HepG2 (cell line): ENCODE results near the gene ALOXE3. TPM values are rescaled to one million over a fixed set of nuclear protein-coding genes. Genes with fewer than 3 reads are reported as not detected.

Experiments
- CCAR2 ChIP-seq: fragments of 200-400 bp; formaldehyde crosslinking; optimal IDR thresholded peaks from 2 replicates; pipeline ENCODE3; 2018; ENCODE audit warnings: low read depth, mild to moderate bottlenecking, low read length, moderate library complexity
- GTF3A ChIP-seq: sonication (generic); formaldehyde crosslinking; conservative IDR thresholded peaks from 2 replicates; pipeline ENCODE4 v1.4.0; 2020; ENCODE audit warnings: mild to moderate bottlenecking, missing genetic modification reagents
- HOMEZ ChIP-seq: IDR thresholded peaks from 2 replicates; pipeline ENCODE4 v1.6.1; 2016; ENCODE audit warnings: low read depth
- IKZF5 ChIP-seq: IDR thresholded peaks from 2 replicates; pipeline ENCODE4 v1.6.1; 2018; ENCODE audit warnings: missing genetic modification reagents, mild to moderate bottlenecking, missing compliant biosample characterization
- KDM2A ChIP-seq: sonication (generic); formaldehyde crosslinking; IDR thresholded peaks from 2 replicates; pipeline ENCODE4 v1.4.0; 2020; ENCODE audit warnings: low read depth, missing genetic modification reagents, borderline replicate concordance
- NR2C2 ChIP-seq: sonication (generic); formaldehyde crosslinking; IDR thresholded peaks from 2 replicates; pipeline ENCODE4 v1.4.0; 2020; ENCODE audit warnings: missing genetic modification reagents, mild to moderate bottlenecking, moderate library complexity, borderline replicate concordance
- POLR2AphosphoS2 ChIP-seq: IDR thresholded peaks from 2 replicates; pipeline ENCODE4 v1.6.1; 2011; ENCODE audit warnings: low read depth, low read length, improper control_type of control experiment
- RBFOX2 ChIP-seq: fragments of 200-400 bp; formaldehyde crosslinking; IDR thresholded peaks from 2 replicates; pipeline ENCODE4 v1.6.1; 2017; ENCODE audit warnings: low read depth, mild to moderate bottlenecking, low read length
- SMAD3 ChIP-seq: sonication (generic); formaldehyde crosslinking; IDR thresholded peaks from 2 replicates; pipeline ENCODE4 v1.4.0; 2020; ENCODE audit warnings: missing genetic modification reagents
- SRSF9 ChIP-seq: fragments of 200-400 bp; formaldehyde crosslinking; IDR thresholded peaks from 2 replicates; pipeline ENCODE4 v1.6.1; 2018; ENCODE audit warnings: borderline replicate concordance, mild to moderate bottlenecking, low read depth, low read length; ENCODE audit not compliant: insufficient read depth, poor library complexity, severe bottlenecking
- ZBTB3 ChIP-seq: sonication (generic); formaldehyde crosslinking; IDR thresholded peaks from 2 replicates; pipeline ENCODE4 v1.4.0; 2020; ENCODE audit warnings: low read depth, mild to moderate bottlenecking, moderate library complexity, missing genetic modification reagents, borderline replicate concordance
- ZNF432 ChIP-seq: sonication (generic); formaldehyde crosslinking; IDR thresholded peaks from 2 replicates; pipeline ENCODE4 v1.5.0; 2020; ENCODE audit warnings: missing genetic modification reagents, mild to moderate bottlenecking, borderline replicate concordance
- ZNF569 ChIP-seq: sonication (generic); formaldehyde crosslinking; IDR thresholded peaks from 2 replicates; pipeline ENCODE4 v1.5.0; 2020; ENCODE audit warnings: mild to moderate bottlenecking, missing genetic modification reagents, moderate library complexity, borderline replicate concordance
- ZNF678 ChIP-seq: sonication (generic); formaldehyde crosslinking; IDR thresholded peaks from 2 replicates; pipeline ENCODE4 v1.4.0; 2020; ENCODE audit warnings: mild to moderate bottlenecking, missing genetic modification reagents
- ZNF713 ChIP-seq: sonication (generic); formaldehyde crosslinking; IDR thresholded peaks from 2 replicates; pipeline ENCODE4 v1.4.0; 2020; ENCODE audit warnings: mild to moderate bottlenecking, missing genetic modification reagents
- ZNF749 ChIP-seq: sonication (generic); formaldehyde crosslinking; IDR thresholded peaks from 2 replicates; pipeline ENCODE4 v1.8.0; 2022; ENCODE audit warnings: mild to moderate bottlenecking, missing genetic modification reagents, moderate library complexity, borderline replicate concordance
- ZNF766 ChIP-seq: sonication (generic); formaldehyde crosslinking; IDR thresholded peaks from 2 replicates; pipeline ENCODE4 v1.5.0; 2020; ENCODE audit warnings: missing genetic modification reagents, borderline replicate concordance
- ZNF83 ChIP-seq: sonication (generic); formaldehyde crosslinking; IDR thresholded peaks from 2 replicates; pipeline ENCODE4 v1.4.0; 2020; ENCODE audit warnings: missing genetic modification reagents, mild to moderate bottlenecking, borderline replicate concordance
- polyA plus RNA-seq, 8 experiments: library from polyadenylated mRNA; depleted of rRNA in 3 of 8; stranded (reverse) in 7 of 8; unstranded in 1 of 8; fragments of >200 nt; fragmentation: Illumina TruSeq in 4 of 8; extraction: Trizol in 4 of 8; gene quantifications; 2 replicates each; pipeline versions ENCODE4 v1.2.1 to v1.2.3, GENCODE V29; 2011 to 2016; ENCODE audit warnings: low read depth in 4 of 8, missing spikeins in 1 of 8, mixed read lengths in 1 of 8; ENCODE audit not compliant: insufficient read depth in 1 of 8
- total RNA-seq, 5 experiments: library from RNA; depleted of rRNA; stranded (reverse); fragments of >200 nt; fragmentation: Illumina TruSeq; extraction: Trizol; gene quantifications; 2 replicates each; pipeline ENCODE4 v1.2.3, GENCODE V29; 2016; ENCODE audit warnings: low read depth in 1 of 5
- TF ChIP-seq, protein P1 (sequence below): sonication (generic); formaldehyde crosslinking; IDR thresholded peaks from 2 replicates; pipeline ENCODE4 v1.4.0; 2020; ENCODE audit warnings: missing genetic modification reagents, mild to moderate bottlenecking, borderline replicate concordance
- TF ChIP-seq, protein P2 (sequence below): fragments of 450-650 bp; IDR thresholded peaks from 2 replicates; pipeline ENCODE4 v1.6.1; 2016

Gene ALOXE3
- total and polyA plus RNA-seq, 2 of the 13 experiments (the other 11 are each of a cell fraction or from before 2014, with no cell fraction given): 0.07 TPM; not detected in 1

DNA sequence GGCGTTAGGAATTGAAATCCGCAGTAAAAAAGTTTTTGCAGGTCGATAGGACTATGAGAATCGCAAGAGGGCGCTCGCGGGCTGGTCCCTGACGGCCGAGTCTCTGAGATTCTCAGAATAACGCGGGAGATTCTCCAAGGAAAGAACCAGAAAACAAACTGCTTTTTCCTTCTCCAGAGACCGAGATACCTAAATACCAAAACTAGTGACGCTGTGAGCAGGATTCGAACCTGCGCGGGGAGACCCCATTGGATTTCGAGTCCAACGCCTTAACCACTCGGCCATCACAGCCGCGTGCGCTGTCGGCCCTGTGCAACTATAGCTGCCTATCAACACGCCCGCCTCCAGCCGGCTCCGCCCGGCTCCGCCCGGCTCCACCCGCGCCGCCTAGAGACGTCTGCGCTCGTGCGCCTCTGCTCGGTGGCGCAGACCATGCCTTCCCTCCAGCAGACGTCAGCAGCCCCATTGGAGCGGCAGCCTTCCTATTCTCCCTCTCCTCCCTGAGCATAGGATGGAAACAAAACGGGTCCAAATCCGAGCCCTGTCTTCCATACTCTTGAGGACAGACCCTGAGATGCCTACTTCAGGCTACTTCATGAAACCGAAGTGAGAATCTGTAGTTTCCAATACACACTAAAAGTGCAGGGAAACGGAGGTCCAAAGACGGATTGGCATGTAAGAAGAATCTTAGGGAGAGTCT lies 20.5 kb upstream of the ALOXE3 start (continued):
- TF ChIP-seq ZNF569 (CRISPR knock-in tag) (no peak), CCAR2 (no peak), GTF3A (CRISPR knock-in tag) (no peak), ZNF432 (CRISPR knock-in tag) (no peak), IKZF5 (CRISPR knock-in tag) (peak; percentile 88), ZNF713 (CRISPR knock-in tag) (peak; percentile 76; the same call in 1 of the 2 replicates), KDM2A (CRISPR knock-in tag) (peak; percentile 87), SMAD3 (CRISPR knock-in tag) (peak; percentile 89; the same call in 1 of the 2 replicates), ZBTB3 (CRISPR knock-in tag) (no peak), NR2C2 (CRISPR knock-in tag) (no peak; the same call in 1 of the 2 replicates), HOMEZ (CRISPR knock-in tag) (no peak), SRSF9 (no peak), ZNF749 (CRISPR knock-in tag) (peak; percentile 40; the same call in 1 of the 2 replicates), RBFOX2 (0 out of 2 replicates have a peak, but pooled peaks have one; percentile 44), POLR2AphosphoS2 (no peak), ZNF83 (CRISPR knock-in tag) (0 out of 2 replicates have a peak, but pooled peaks have one; percentile 26), ZNF766 (CRISPR knock-in tag) (no peak), ZNF678 (CRISPR knock-in tag) (no peak)
- TF ChIP-seq, protein P1, sequence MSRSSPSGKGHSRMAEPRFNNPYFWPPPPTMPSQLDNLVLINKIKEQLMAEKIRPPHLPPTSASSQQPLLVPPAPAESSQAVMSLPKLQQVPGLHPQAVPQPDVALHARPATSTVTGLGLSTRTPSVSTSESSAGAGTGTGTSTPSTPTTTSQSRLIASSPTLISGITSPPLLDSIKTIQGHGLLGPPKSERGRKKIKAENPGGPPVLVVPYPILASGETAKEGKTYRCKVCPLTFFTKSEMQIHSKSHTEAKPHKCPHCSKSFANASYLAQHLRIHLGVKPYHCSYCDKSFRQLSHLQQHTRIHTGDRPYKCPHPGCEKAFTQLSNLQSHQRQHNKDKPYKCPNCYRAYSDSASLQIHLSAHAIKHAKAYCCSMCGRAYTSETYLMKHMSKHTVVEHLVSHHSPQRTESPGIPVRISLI: peak; percentile 59; the same call in 1 of the 2 replicates
- TF ChIP-seq, protein P2, sequence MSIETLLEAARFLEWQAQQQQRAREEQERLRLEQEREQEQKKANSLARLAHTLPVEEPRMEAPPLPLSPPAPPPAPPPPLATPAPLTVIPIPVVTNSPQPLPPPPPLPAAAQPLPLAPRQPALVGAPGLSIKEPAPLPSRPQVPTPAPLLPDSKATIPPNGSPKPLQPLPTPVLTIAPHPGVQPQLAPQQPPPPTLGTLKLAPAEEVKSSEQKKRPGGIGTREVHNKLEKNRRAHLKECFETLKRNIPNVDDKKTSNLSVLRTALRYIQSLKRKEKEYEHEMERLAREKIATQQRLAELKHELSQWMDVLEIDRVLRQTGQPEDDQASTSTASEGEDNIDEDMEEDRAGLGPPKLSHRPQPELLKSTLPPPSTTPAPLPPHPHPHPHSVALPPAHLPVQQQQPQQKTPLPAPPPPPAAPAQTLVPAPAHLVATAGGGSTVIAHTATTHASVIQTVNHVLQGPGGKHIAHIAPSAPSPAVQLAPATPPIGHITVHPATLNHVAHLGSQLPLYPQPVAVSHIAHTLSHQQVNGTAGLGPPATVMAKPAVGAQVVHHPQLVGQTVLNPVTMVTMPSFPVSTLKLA: peak; percentile 53
